ENCODE results near the gene ZMYND8. TPM values are rescaled to one million over a fixed set of nuclear protein-coding genes. Genes with fewer than 3 reads are reported as not detected.
"Not testable (repeated sequence)": the region's sequence is repeated elsewhere in the genome, so short reads cannot be mapped to it uniquely, and the experiment has no call there.

The ZMYND8 gene
- total RNA-seq, 2 donors from 2014 or later = 18.9 to 19.1 TPM

- intact Hi-C loops (cut with DNase I) = no loop called here
- Histone ChIP-seq H3K4me3 (no peak overlapping the region), H3K27ac (no peak overlapping the region), H3K9me3 (no peaks in the 10 kb centered on the region), H3K36me3 (replicated peaks in 1 of 2; ENCODE audit: insufficient read depth in 1 of 2, low read depth in 2 of 2) (peaks cover 0 to 14% of the 10 kb centered on the region in 2 donors), H3K4me1 (peaks cover 4% of the 10 kb centered on the region), H3K27me3 (no peaks in the 10 kb centered on the region)
- 66 to 79% methylated on average over 4 to 9 of the region's 9 CpGs for WGBS, 2 donors
- TF ChIP-seq CTCF (IDR thresholded peaks at IDR 0.05) (peak in 5 of 7 experiments; percentile 18 to 48 (median 37)), POLR2A (IDR thresholded peaks at IDR 0.05) (no peak)
- DNase-seq (peak; percentile 25 to 53 (median 49)), ATAC-seq (peak; percentile 57)
Observed at GRCh38 chr20:47205577-47206123, 150.8 kb downstream of the ZMYND8 start.

- H3K36me3 ChIP-seq (replicated peaks in 1 of 2; ENCODE audit: insufficient read depth in 1 of 2, low read depth in 2 of 2); H3K27ac ChIP-seq; DNase-seq; H3K4me3 ChIP-seq; ATAC-seq; H3K4me1 ChIP-seq; H3K27me3 ChIP-seq; intact Hi-C loops (cut with DNase I); H3K9me3 ChIP-seq: not testable (repeated sequence)
- WGBS, 2 donors = 96 to 97% methylated on average over 11 of the region's 11 CpGs
Observed at GRCh38 chr20:47204850-47205122, 151.7 kb downstream of the ZMYND8 start.

GRCh38 chr20:47204008-47204849 lies 152.3 kb downstream of the ZMYND8 start:
- DNase-seq (no peak), ATAC-seq (no peak)
- intact Hi-C loops (cut with DNase I) = no loop called here
- Histone ChIP-seq H3K9me3 (no peaks in the 10 kb centered on the region), H3K4me1 (peaks cover 8% of the 10 kb centered on the region), H3K27me3 (no peaks in the 10 kb centered on the region), H3K36me3 (replicated peaks in 1 of 2; ENCODE audit: insufficient read depth in 1 of 2, low read depth in 2 of 2) (peaks cover 0 to 4% of the 10 kb centered on the region in 2 donors), H3K4me3 (no peak overlapping the region), H3K27ac (no peak overlapping the region)
- 96 to 97% methylated on average over 11 to 12 of the region's 12 CpGs for WGBS, 2 donors
- TF ChIP-seq POLR2A (IDR thresholded peaks at IDR 0.05) = no peak
- no peak for TF ChIP-seq CTCF (IDR thresholded peaks at IDR 0.05)

GRCh38 chr20:47202733-47203667 lies 153.5 kb downstream of the ZMYND8 start:
- peaks cover 8% of the 10 kb centered on the region for H3K4me1 ChIP-seq
- intact Hi-C loops (cut with DNase I) = no loop called here
- no peak for TF ChIP-seq POLR2A (IDR thresholded peaks at IDR 0.05)
- TF ChIP-seq CTCF (IDR thresholded peaks at IDR 0.05) = no peak
- DNase-seq (no peak), ATAC-seq (no peak)
- 70 to 81% methylated on average over 7 to 10 of the region's 10 CpGs for WGBS, 2 donors
- H3K4me3 ChIP-seq = no peak overlapping the region
- no peaks in the 10 kb centered on the region for H3K27me3 ChIP-seq
- H3K36me3 ChIP-seq (replicated peaks in 1 of 2; ENCODE audit: insufficient read depth in 1 of 2, low read depth in 2 of 2) = no peaks in the 10 kb centered on the region
- no peaks in the 10 kb centered on the region for H3K9me3 ChIP-seq
- H3K27ac ChIP-seq = no peak overlapping the region
